Ovary (tissue), 9 donors: Measurements from ENCODE around the gene UNC93B1. TPM values are rescaled to one million over a fixed set of nuclear protein-coding genes. Genes with fewer than 3 reads are reported as not detected.

Experiments used
- DNase-seq, 5 donors: peaks; one replicate each; pipeline ENCODE4 v3.0.0-alpha.2; 2019 to 2020
- H3K27ac ChIP-seq, 2 donors: fragments of 200-600 bp; one replicate each; pipeline versions ENCODE4 v1.5.1 to v1.8.0; 2019 to 2022
- H3K27me3 ChIP-seq: fragments of 200-600 bp; one replicate; pipeline ENCODE4 v1.8.0; 2022
- H3K36me3 ChIP-seq: fragments of 200-600 bp; sonication (generic); one replicate; pipeline ENCODE4 v1.5.1; 2019
- H3K4me1 ChIP-seq: one replicate; pipeline ENCODE4 v1.8.1; 2013; ENCODE audit warnings: mild to moderate bottlenecking, moderate library complexity; ENCODE audit not compliant: insufficient read depth
- H3K4me3 ChIP-seq: fragments of 200-600 bp; sonication (generic); one replicate; pipeline ENCODE4 v1.5.1; 2017
- H3K9me3 ChIP-seq, 2 donors: fragments of 200-600 bp in 1 of 2; sonication (generic) in 1 of 2; one replicate each; pipeline versions ENCODE4 v1.5.1 to v1.8.1; 2013 to 2019; ENCODE audit warnings: mild to moderate bottlenecking in 1 of 2, moderate library complexity in 1 of 2
- CTCF ChIP-seq, 3 donors: fragments of 450-650 bp in 2 of 3; fragments of 200-600 bp in 1 of 3; IDR thresholded peaks; one replicate each; pipeline versions ENCODE4 v1.5.1 to v1.8.0; 2016 to 2022; ENCODE audit warnings: antibody characterized with exemption in 3 of 3, mild to moderate bottlenecking in 1 of 3
- EP300 ChIP-seq: sonication (generic); formaldehyde crosslinking; IDR thresholded peaks from one replicate; pipeline ENCODE4 v1.6.1; 2017; ENCODE audit warnings: antibody characterized with exemption
- POLR2A ChIP-seq: fragments of 450-650 bp; IDR thresholded peaks from one replicate; pipeline ENCODE4 v1.6.1; 2017; ENCODE audit warnings: antibody characterized with exemption, mild to moderate bottlenecking, moderate library complexity
- WGBS, 3 donors: extraction: QIAGEN DNeasy Blood & Tissue Kit in 1 of 3; methylation state at CpG; one replicate each; pipeline versions ENCODE4 v1.1.5 to v1.1.7; 2013 to 2017; 5-methylcytosine and 5-hydroxymethylcytosine counted together
- intact Hi-C, 4 donors: fragments of 100-400 bp; cut with DNase I; formaldehyde crosslinking; loops; one replicate each; pipeline versions ENCODE4 v1.11.0 to v1.15.1; 2022 to 2023
- polyA plus RNA-seq, 2 donors: library from polyadenylated mRNA; stranded (reverse); fragments of 200-250 nt in 1 of 2; fragments of 350-450 nt in 1 of 2; fragmentation: Illumina TruSeq in 1 of 2; extraction: RNeasy Lipid Tissue Mini Kit (QIAGEN cat#74804) in 1 of 2; gene quantifications; one replicate each; pipeline ENCODE4 v1.2.3, GENCODE V29; 2013 to 2014
- total RNA-seq, 7 donors: library from RNA; depleted of rRNA in 2 of 7; stranded (reverse); fragments of >200 nt in 2 of 7; fragmentation: NEBNext Ultra II Directional in 3 of 7; extraction: Animal tissue kit (Norgen Biotek cat#: 25700) in 3 of 7; gene quantifications; one replicate each; pipeline versions ENCODE4 v1.1.0 to v1.2.4, GENCODE V29; 2016 to 2023
- donor health status: DM: no; HTN: no; CAD: no; lungs with moderate emphysema.
- donor health status: DM: no; HTN: no; CAD: no.
- donor health status: Bipolar disorder and iron deficiency.
- donor health status: DM: yes; HTN: yes; CAD: no.
- donor health status: DM: no; HTN: no; CAD: no.
- donor health status: DM: yes; HTN: yes; CAD: no.

Gene UNC93B1
- total and polyA plus RNA-seq, 9 donors: 9.0 to 39.6 (median 12.0) TPM

- no peak for TF ChIP-seq EP300
- TF ChIP-seq CTCF (IDR thresholded peaks at IDR 0.05): no peak
- no peak for TF ChIP-seq POLR2A
- WGBS, 3 donors: 49 to 70% (median 66%) methylated on average over 7 to 8 of the region's 8 CpGs
- intact Hi-C loops: loop anchor here in 3 of 4 donors (10.0 kb wide), 3 partner anchors 52 to 162 kb away; no protein-coding TSS in a partner anchor
- peak in 1 of 5 donors; percentile 22 for DNase-seq
- Histone ChIP-seq H3K36me3 (no peaks in the 10 kb centered on the region), H3K27ac (peak overlapping the region in 1 of 2 donors; percentile 30), H3K27me3 (no peaks in the 10 kb centered on the region), H3K9me3 (no peaks in the 10 kb centered on the region), H3K4me1 (peaks cover 10% of the 10 kb centered on the region), H3K4me3 (no peak overlapping the region)
Measured at GRCh38 chr11:68043029-68043348, 39.1 kb upstream of the UNC93B1 start.

GRCh38 chr11:68042219-68043028, 38.5 kb upstream of the UNC93B1 start:
- no peaks in the 10 kb centered on the region for H3K36me3 ChIP-seq
- H3K4me1 ChIP-seq: peaks cover 14% of the 10 kb centered on the region
- no peak overlapping the region for H3K4me3 ChIP-seq
- DNase-seq: peak in 4 of 5 donors; percentile 21 to 32 (median 24)
- no peak overlapping the region for H3K27ac ChIP-seq
- intact Hi-C loops: loop anchor here in 3 of 4 donors (10.0 kb wide), 3 partner anchors 52 to 162 kb away; no protein-coding TSS in a partner anchor
- no peaks in the 10 kb centered on the region for H3K9me3 ChIP-seq
- TF ChIP-seq CTCF (IDR thresholded peaks at IDR 0.05) (no peak), POLR2A (no peak), EP300 (no peak)
- 76 to 84% (median 78%) methylated on average over 25 to 27 of the region's 27 CpGs for WGBS, 3 donors
- H3K27me3 ChIP-seq: no peaks in the 10 kb centered on the region

GRCh38 chr11:68041617-68042218, 37.8 kb upstream of the UNC93B1 start:
- Histone ChIP-seq H3K36me3 (no peaks in the 10 kb centered on the region), H3K4me1 (peaks cover 14% of the 10 kb centered on the region), H3K9me3 (no peaks in the 10 kb centered on the region), H3K4me3 (no peak overlapping the region), H3K27ac (peak overlapping the region in 1 of 2 donors; percentile 84), H3K27me3 (no peaks in the 10 kb centered on the region)
- peak in 2 of 5 donors; percentile 14 to 19 for DNase-seq
- intact Hi-C loops: loop anchor here in 3 of 4 donors (10.0 kb wide), 3 partner anchors 53 to 163 kb away; no protein-coding TSS in a partner anchor
- 82 to 87% (median 86%) methylated on average over 12 of the region's 12 CpGs for WGBS, 3 donors
- TF ChIP-seq EP300: no peak
- TF ChIP-seq POLR2A: no peak
- TF ChIP-seq CTCF (IDR thresholded peaks at IDR 0.05): no peak

- Histone ChIP-seq H3K9me3 (no peaks in the 10 kb centered on the region), H3K27ac (peak overlapping the region; percentile 70 to 84), H3K27me3 (no peaks in the 10 kb centered on the region), H3K4me3 (peak overlapping the region; percentile 72), H3K4me1 (peaks cover 14% of the 10 kb centered on the region), H3K36me3 (no peaks in the 10 kb centered on the region)
- no peak for TF ChIP-seq CTCF (IDR thresholded peaks at IDR 0.05)
- TF ChIP-seq EP300: no peak
- no peak for TF ChIP-seq POLR2A
- intact Hi-C loops: loop anchor here in 3 of 4 donors (10.0 kb wide), 3 partner anchors 54 to 164 kb away; no protein-coding TSS in a partner anchor
- WGBS, 3 donors: 75 to 76% (median 75%) methylated on average over 19 to 23 of the region's 23 CpGs
- peak in 3 of 5 donors; percentile 34 to 51 (median 35) for DNase-seq
Measured at GRCh38 chr11:68040957-68041591, 37.2 kb upstream of the UNC93B1 start.
